Neural cell (in vitro differentiated cells): ENCODE measurements around the gene HMX1.

Source experiments
- EZH2 ChIP-seq: fragments of 200-600, 300-800 bp; shearing (Covaris generic), sonication (generic); IDR thresholded peaks from 2 replicates; pipeline ENCODE4 v1.6.1; 2014; ENCODE audit warnings: antibody characterized with exemption, low read length, borderline replicate concordance, mild to moderate bottlenecking; ENCODE audit not compliant: insufficient read depth, poor library complexity, severe bottlenecking
- MXI1 ChIP-seq: fragments of 450-650 bp; conservative IDR thresholded peaks from 2 replicates; pipeline ENCODE4 v1.6.1; 2014; ENCODE audit warnings: antibody characterized with exemption, mild to moderate bottlenecking; ENCODE audit not compliant: poor library complexity, severe bottlenecking
- POLR2AphosphoS5 ChIP-seq: IDR thresholded peaks from 2 replicates; pipeline ENCODE4 v1.6.1; 2012
- RAD21 ChIP-seq: fragments of 450-650 bp; conservative IDR thresholded peaks from 2 replicates; pipeline ENCODE4 v1.6.1; 2014; ENCODE audit warnings: antibody characterized with exemption, mild to moderate bottlenecking, moderate library complexity
- TF ChIP-seq, protein P1 (sequence below): fragments of 450-650 bp; IDR thresholded peaks from 2 replicates; pipeline ENCODE4 v1.5.1; 2014; ENCODE audit warnings: antibody characterized with exemption, mild to moderate bottlenecking, moderate library complexity; ENCODE audit not compliant: poor library complexity, severe bottlenecking
- TF ChIP-seq, protein P2 (sequence below): IDR thresholded peaks from 2 replicates; pipeline ENCODE4 v1.6.1; 2012; ENCODE audit warnings: borderline replicate concordance

DNA sequence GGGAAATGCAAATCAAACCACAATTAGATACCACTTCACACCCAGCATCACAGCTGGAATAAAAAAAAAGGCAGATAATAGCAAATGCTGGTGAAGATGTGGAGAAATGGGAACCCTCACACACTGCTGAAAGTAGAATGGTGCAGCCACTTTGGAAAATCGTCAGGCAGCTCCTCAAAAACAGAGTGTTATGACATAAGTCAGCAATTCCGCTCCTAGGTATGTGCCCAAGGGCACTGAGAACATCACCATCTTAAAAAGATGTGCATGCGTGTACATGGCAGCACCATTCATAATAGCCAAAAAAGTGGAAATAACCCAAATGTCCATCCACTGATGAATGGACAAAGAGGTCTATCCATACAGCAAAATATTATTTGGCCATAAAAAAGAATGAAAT, 28.0 kb downstream of the HMX1 start:
- TF ChIP-seq, protein P1, sequence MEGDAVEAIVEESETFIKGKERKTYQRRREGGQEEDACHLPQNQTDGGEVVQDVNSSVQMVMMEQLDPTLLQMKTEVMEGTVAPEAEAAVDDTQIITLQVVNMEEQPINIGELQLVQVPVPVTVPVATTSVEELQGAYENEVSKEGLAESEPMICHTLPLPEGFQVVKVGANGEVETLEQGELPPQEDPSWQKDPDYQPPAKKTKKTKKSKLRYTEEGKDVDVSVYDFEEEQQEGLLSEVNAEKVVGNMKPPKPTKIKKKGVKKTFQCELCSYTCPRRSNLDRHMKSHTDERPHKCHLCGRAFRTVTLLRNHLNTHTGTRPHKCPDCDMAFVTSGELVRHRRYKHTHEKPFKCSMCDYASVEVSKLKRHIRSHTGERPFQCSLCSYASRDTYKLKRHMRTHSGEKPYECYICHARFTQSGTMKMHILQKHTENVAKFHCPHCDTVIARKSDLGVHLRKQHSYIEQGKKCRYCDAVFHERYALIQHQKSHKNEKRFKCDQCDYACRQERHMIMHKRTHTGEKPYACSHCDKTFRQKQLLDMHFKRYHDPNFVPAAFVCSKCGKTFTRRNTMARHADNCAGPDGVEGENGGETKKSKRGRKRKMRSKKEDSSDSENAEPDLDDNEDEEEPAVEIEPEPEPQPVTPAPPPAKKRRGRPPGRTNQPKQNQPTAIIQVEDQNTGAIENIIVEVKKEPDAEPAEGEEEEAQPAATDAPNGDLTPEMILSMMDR = no peak
- TF ChIP-seq EZH2 (no peak), MXI1 (no peak), POLR2AphosphoS5 (no peak), RAD21 (no peak)
- TF ChIP-seq, protein P2, sequence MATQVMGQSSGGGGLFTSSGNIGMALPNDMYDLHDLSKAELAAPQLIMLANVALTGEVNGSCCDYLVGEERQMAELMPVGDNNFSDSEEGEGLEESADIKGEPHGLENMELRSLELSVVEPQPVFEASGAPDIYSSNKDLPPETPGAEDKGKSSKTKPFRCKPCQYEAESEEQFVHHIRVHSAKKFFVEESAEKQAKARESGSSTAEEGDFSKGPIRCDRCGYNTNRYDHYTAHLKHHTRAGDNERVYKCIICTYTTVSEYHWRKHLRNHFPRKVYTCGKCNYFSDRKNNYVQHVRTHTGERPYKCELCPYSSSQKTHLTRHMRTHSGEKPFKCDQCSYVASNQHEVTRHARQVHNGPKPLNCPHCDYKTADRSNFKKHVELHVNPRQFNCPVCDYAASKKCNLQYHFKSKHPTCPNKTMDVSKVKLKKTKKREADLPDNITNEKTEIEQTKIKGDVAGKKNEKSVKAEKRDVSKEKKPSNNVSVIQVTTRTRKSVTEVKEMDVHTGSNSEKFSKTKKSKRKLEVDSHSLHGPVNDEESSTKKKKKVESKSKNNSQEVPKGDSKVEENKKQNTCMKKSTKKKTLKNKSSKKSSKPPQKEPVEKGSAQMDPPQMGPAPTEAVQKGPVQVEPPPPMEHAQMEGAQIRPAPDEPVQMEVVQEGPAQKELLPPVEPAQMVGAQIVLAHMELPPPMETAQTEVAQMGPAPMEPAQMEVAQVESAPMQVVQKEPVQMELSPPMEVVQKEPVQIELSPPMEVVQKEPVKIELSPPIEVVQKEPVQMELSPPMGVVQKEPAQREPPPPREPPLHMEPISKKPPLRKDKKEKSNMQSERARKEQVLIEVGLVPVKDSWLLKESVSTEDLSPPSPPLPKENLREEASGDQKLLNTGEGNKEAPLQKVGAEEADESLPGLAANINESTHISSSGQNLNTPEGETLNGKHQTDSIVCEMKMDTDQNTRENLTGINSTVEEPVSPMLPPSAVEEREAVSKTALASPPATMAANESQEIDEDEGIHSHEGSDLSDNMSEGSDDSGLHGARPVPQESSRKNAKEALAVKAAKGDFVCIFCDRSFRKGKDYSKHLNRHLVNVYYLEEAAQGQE = no peak
